Skin epidermis (tissue), 12 donors: ENCODE measurements around the gene LSG1.
A peak's percentile ranks its signal among the peaks of the same experiment; 100 is the strongest.

ENCODE experiments used
- H3K27ac ChIP-seq, 21 experiments: fragments of 200-600 bp; sonication (generic) in 11 of 21; one replicate each; pipeline ENCODE4 v1.5.0; 2020; ENCODE audit warnings: mild to moderate bottlenecking in 3 of 21, inconsistent platforms in 2 of 21, moderate library complexity in 2 of 21
- H3K4me3 ChIP-seq, 7 experiments: fragments of 200-600 bp; sonication (generic) in 2 of 7; one replicate each; pipeline ENCODE4 v1.5.0; 2020; ENCODE audit warnings: inconsistent platforms in 2 of 7, mild to moderate bottlenecking in 2 of 7, moderate library complexity in 1 of 7

LSG1 gene

DNA sequence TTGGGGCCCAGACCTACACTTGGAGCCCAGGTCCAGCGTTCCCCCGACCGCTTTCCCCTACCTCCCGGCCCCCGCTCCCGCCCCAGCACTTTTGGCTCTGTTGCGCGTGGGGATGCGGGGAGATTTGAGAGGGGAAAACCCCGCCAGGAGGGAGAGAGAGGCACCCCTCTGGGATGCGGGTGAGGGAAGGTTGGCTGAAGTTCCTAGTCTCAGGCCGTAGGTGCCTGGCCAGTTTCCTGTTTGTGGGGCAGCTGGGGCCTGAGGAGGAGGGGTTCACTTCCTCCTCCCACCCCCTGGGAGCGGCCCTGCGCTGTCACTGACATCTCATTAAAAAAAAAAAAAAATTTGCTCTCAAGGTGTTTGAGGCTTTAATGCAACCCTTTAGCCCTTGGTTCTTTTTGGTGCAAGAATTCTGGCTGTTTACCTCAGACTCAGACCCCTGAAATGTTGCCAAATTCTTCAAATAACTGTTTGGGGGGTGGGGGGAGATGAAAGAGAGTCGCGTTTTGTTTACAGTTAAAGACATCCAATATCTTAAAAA, 16.3 kb upstream of the LSG1 start:
- Histone ChIP-seq H3K27ac (peak overlapping the region; percentile 2 to 94 (median 80)), H3K4me3 (peak overlapping the region; percentile 59 to 75 (median 71))

DNA sequence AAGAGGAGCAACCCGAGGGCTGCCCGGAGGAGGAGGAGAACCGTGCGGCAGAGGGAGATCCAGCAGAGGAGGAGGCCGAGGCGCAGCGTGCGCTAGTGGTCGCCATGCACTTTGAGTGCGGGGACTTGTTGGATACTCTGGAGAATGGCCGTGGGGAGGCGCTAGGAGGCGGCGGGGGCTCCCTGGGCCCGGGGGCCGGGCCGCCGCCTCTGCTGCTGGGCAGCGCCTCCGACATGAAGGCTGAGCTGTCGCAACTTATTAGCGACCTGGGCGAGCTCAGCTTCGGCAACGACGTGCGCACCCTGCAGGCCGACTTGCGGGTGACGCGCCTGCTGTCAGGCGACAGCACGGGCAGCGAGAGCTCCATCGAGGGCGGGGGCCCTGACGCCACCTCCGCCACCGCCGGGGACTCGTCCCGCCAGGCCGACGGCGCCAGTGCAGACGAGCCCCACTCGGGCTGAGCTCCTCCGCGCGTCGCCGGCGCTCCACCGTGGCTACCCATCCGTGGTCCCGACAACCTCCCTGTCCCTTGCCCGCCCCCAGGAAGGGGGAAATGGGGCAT, 15.7 kb upstream of the LSG1 start:
- Histone ChIP-seq H3K27ac (peak overlapping the region; percentile 2 to 94 (median 80)), H3K4me3 (peak overlapping the region; percentile 59 to 75 (median 71))

DNA sequence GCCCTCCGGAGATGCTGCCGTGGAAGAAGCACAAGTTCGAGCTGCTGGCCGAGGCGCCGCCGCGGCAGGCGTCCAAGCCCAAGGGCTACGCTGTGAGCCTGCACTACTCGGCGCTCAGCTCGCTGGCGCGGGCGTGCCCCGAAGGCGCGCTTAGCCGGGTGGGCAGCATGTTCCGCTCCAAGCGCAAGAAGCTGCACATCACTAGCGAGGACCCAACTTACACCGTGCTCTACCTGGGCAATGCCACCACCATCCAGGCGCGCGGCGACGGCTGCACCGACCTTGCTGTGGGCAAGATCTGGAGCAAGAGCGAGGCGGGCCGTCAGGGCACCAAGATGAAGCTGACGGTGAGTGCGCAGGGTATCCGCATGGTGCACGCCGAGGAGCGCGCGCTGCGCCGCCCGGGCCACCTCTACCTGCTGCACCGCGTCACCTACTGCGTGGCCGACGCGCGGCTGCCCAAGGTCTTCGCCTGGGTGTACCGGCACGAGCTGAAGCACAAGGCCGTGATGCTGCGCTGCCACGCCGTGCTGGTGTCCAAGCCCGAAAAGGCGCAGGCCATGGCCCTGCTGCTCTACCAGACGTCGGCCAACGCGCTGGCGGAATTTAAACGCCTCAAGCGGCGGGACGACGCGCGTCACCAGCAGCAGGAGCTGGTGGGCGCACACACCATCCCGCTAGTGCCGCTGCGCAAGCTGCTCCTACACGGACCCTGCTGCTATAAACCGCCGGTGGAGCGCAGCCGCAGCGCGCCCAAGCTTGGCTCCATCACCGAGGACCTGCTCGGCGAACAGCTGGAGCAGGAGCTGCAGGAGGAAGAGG, 15.0 kb upstream of the LSG1 start:
- H3K27ac ChIP-seq = peak overlapping the region in 19 of 21 experiments; percentile 2 to 94 (median 80)
- H3K4me3 ChIP-seq = peak overlapping the region; percentile 59 to 75 (median 71)

DNA sequence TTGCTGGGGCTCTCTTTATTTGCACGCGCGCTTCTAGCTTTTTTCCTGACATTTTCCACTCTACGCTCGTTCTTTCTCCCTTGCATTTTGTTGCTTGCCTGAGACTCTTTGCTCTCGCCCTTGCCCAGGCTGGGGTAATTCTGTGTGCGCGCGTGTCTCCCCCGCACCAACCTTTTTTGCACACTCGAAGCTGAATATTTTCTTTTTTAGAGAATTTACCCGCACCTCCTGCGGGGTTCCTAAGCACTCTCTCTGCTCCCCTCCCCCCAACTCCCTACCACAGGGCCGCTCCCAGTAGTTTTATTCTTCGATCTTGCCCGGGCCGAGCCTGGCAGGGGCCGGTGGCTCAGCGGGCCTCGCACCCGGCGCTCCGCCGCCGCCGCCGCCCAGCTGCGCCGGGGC, 14.4 kb upstream of the LSG1 start:
- Histone ChIP-seq H3K27ac (peak overlapping the region in 20 of 21 experiments; percentile 71 to 94 (median 82)), H3K4me3 (peak overlapping the region; percentile 59 to 75 (median 71))

DNA sequence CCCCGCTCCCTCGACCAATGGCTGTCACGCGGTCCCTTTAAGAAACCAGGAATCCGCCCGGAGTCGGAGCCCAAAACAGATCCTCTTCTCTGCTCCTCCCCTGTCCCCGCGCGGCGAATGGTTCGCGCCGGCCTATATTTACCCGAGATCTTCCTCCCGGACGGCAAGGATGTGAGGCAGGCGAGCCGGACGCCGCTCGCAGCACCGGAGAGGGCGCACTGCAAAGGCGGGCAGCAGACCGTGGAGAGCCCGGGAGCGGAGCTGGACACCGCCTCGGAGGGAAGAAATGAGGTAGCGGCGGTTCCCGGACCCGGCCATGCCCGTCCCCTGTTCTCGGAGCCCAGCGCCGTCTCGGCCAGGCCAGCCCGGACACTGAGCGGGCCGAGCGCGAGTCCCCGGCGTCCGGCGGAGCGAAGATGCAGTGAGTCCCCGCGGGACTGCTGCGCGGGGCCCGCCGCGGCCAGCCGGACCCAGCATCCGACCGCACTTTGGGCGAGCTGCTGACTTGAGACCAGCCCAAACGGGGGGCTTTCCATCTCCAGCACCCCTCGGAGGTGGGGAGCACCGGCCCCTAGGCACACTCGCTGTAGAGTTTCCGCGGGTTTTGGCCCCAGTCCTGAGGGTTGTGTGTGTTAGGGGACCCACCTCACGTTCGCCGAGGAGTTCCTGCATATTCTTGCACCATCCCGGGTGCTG, 13.9 kb upstream of the LSG1 start, which contains the start of gene FAM43A:
TSS of gene FAM43A (plus strand) at position 166 of the 696 bp plus-strand sequence. CDS start 944 bp downstream, outside the sequence.
- H3K27ac ChIP-seq = peak within 1 kb of the TSS in 20 of 21 experiments; percentile 71 to 94 (median 82)
- H3K4me3 ChIP-seq = peak within 1 kb of the TSS; percentile 59 to 75 (median 71)

DNA sequence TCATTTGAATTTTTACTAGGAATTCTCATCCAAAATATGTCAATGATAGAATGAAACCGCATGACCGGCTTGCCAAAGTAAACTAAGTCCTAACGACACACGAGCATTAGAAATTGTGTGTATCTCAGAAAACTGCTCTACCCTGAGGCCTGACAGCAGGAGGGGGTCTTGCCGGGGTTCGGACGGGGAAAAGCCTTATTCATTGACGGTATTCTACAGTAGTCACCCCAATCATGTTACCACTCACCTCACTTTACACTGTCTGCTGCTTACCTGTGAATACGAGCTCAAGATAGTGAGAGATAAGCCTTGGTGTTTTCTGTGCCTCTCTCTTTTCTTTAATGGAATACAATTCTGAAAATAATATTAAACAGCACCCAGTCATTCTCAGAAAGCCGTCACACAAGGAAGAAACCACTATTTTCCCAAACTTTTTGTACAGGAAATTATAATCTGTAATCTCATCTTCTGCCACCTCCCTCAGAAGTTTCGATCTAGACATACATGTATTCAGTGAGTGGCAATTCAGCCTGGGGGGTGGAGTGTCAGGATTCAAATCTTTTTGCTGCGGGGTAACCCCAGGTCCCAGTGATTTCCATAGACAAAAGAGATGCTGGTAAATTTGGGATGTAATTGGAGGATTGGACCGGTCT, 13.2 kb upstream of the LSG1 start:
- Histone ChIP-seq H3K27ac (peak overlapping the region in 17 of 21 experiments; percentile 71 to 94 (median 82)), H3K4me3 (peak overlapping the region; percentile 59 to 75 (median 71))

DNA sequence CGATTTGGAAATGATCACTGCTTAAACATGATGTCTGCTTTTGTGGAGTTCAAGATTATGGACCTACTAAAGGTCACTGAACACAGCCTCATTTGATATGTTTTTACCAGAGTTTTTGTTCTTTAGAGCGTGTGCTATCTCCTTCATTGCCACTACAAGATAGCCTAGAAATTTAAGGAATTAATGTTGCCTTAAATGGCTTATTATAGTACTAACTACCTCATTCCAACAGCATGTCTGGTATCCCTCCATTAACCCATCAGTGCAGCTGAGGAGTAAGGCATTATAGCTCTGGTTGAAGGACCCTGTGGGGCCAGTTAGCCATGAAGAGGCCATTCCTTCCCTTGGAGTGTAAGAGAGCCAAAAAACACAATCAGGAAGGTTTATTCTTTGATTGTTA, 11.4 kb upstream of the LSG1 start:
- Histone ChIP-seq H3K27ac (peak overlapping the region in 11 of 21 experiments; percentile 9 to 62 (median 48)), H3K4me3 (no peak overlapping the region)

DNA sequence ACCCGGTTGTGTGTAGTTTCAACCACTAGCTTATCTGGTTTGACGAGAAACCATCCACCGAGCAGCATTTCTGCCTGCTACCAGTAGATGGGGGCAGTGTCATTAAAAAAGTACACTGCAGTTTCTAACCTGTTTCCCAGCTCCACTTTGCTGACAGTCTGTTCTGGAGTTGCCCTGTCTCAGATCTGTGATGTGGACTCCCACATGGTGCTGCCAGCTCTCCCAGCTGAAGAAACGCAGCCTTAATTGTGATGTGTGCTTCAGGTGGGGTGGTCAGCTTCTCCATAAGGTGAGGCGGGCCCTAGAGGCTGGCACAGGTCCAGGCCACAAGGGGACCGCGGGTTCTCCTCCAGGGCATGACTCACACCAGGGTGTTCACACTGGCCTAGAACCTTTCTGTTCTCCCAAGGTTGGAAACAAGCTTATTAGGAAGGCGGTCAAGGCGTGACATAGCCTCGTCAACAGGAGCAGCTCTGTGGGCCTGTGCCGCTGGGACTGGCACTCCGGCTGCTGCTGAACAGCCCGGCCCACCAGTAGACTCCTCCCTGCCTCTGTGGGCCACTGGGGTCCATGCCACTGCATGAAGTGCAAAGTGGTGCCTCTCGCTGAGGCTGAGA, 10.8 kb upstream of the LSG1 start:
- Histone ChIP-seq H3K4me3 (no peak overlapping the region), H3K27ac (peak overlapping the region in 12 of 21 experiments; percentile 9 to 62 (median 44))

DNA sequence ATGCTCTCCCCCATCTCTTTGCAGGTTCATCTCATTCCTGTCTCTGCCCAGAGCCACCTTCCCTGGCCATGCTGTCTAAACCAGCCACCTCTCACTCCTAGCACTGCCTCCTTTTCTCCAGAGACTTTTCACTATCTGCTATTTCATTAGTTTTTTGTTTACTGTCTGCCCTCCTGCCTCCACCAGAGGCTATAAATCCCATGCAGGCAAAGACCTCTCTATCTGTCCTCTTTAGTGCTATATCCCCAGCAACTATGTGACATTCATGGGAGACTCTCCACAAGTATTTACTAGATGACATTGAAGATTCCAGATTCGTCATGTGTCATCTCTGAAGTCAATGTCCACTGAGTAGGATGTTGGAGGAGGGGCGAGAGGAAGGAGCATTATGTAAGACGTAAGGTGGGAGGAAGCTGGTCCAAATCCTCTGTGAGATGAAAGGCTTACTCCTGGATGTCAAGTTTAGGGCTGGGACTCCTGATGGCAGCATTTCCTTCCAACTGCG, 10.2 kb upstream of the LSG1 start:
- Histone ChIP-seq H3K27ac (peak overlapping the region in 4 of 21 experiments; percentile 18 to 52 (median 44)), H3K4me3 (no peak overlapping the region)

DNA sequence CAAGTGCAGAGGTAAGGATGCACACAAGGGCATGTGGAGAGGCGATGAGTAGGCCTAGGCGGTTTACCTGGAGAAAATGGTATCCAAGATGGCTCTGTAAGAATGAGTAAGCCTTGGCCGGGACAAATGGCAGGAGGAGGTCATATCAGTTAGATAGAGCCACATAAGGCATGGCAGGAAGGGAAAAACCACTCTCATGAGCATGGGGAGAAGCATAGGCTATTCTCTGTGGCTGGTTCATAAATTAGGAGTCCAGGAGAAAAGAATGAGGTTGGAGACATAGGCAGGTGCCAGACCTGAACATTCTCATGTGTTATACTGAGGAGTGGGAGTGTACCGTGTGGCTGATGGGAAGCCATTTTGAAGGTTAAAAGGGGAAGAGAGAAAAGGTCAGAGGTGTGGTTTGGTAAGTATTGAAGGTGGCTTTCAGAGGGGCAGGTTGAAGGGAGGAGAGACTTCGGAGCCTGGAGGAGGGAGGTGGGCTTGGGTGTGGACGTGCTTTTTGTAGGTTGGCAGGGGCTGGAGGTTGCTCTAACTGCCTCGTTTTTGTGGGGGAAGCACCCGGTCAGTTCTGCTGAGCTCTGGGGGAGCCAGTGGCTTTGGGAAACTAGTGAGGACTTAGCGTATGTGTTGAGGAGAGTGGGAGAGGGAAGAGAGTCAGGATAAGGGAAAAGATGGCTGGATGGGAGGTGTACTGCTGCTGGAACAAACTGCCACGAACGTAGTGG, 9.1 kb upstream of the LSG1 start:
- Histone ChIP-seq H3K4me3 (no peak overlapping the region), H3K27ac (no peak overlapping the region)

DNA sequence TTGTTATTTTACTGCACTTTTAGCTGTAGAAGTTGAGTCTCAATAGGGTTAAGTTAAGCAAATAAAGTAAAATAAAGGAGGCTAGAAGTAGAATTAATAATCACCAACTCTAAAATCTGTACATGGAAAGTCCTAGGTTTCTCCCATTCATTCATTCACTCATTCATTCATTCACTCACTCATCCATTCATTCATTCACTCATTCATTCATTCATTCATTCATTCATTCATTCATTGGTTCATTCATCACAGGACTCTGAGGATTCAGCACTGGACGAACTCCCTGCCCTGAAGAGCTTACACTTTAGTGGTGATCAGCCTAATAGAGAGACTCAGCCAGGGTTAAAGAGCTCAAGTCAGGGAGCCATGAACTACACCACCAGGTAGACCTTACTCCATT, 4.5 kb upstream of the LSG1 start:
- Histone ChIP-seq H3K4me3 (no peak overlapping the region), H3K27ac (no peak overlapping the region)

DNA sequence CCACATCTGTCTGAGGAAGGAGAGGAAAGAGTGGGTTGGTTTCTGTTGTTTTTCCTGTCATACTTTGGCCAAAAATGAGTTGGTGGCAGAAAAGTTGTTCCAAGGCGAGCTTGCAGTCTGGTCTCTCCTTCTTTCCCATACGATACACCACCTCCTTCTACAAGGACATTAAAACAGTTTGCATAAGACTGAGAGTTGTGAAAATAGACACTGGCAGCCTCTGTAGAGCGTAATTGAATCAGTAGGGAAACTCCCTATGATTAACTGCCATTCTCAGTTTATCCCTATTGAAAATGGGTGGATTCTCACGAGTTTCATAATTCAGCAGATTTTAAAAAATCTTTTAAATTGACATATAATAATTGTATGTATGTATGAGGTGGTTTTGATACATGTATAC, 3.7 kb upstream of the LSG1 start:
- peak overlapping the region in 16 of 21 experiments; percentile 4 to 85 (median 62) for H3K27ac ChIP-seq

DNA sequence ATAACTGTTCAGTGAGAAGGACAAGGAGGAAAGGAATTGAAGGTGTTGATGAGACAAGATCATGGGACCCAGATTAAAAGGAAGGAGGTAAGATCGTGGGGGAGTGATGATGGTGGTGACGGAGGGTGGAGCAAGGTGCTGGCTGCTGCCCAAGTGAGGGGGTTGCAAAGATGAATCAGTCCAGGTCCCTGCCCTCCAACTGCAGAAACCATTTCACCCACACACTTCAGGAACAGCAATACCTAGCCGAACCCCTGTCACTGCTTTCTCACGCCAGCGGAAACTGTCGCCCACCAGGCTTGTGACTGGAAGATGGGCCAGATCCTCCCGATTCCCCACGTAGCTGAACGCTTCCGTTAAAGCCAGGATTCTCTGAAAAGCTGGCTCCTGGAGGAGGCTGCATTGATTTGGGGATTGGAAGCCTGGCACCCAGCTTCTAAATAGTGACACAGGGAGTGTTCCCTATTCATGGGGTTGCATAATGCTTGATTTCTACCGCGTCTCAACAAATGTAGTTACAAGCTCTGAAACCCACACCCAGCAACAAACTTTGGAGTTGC, 3.2 kb upstream of the LSG1 start:
- Histone ChIP-seq H3K4me3 (no peak overlapping the region), H3K27ac (peak overlapping the region in 16 of 21 experiments; percentile 4 to 85 (median 62))

More for the DNA sequence above, 3.7 kb upstream of the LSG1 start:
- H3K4me3 ChIP-seq = no peak overlapping the region

DNA sequence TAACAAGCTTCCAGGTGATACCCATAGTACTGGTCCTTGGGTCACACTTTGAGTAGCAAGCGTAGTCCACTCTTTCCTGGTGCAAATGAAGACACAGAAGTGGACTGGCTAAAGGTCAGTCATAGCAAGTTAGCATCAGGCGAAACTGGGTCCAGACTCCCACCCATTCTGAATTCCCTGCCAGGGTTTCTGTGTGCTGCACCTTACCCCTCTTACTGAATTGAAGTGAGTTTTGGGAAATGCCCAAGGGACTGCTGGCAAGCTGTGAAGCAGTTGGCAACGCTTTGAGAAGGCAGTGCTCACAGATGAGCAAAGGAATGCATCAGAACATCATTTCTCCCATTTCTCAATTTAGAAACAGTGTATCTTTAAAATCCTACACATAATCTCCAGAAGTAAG, 1.8 kb upstream of the LSG1 start:
- Histone ChIP-seq H3K4me3 (no peak overlapping the region), H3K27ac (peak overlapping the region in 5 of 21 experiments; percentile 1 to 95 (median 37))

DNA sequence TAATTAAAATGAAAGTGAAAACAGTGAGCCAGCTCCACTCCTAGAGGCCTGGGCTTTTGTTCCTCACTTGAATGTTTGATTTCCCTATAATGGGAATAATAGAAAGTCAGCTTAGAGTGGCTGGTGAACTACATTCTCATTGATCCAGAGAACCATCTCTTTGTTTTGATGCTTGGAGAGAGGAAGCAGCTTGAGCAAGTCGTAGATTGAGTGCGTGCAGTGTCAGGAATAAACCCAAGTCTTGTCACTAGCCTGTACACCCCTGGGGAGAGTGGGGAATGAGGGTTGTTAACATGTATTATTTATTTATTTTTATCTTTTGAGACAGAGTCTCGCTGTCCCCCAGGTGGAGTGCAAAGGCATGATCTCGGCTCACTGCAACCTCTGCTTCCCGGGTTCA, 885 bp upstream of the LSG1 start:
- peak overlapping the region; percentile 73 to 99 (median 96) for H3K27ac ChIP-seq
- peak overlapping the region; percentile 75 to 98 (median 88) for H3K4me3 ChIP-seq

DNA sequence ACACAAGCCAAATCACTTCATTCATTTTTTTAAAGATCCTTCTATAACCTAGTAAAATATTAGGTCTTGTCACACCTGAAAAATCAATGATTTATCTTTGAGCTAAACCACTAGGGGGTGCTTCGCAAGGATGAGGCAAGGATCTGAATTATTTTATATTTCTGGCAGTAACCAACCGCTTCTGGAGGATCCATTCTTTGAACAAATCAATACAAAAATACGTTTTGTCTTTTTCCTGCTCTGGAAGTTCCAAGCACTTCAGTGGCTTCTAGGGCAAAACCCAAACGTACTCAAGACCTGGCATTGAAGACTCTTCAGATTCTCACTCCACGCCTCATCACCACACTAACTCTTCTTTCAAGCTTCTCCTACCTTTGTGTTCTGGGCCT, 486 bp downstream of the LSG1 start:
- H3K27ac ChIP-seq = peak overlapping the region; percentile 73 to 99 (median 96)
- H3K4me3 ChIP-seq = peak overlapping the region; percentile 75 to 98 (median 88)

DNA sequence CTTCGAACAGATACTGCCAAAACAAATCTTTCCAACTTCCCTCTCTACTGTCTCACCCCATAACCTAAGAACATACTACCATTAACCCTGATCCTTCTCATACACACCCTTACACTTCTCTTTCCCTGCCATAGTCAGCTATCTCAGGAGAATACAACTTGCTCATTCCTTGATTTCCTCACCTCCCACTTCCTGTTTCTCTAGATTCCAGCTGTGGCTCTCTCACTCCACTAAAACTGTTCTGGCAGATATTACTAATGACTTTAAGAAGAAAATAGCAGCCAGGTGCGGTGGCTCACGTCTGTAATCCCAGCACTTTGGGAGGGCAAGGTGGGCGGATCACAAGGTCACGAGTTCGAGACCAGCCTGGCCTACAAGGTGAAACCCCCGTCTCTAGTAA, 4.6 kb downstream of the LSG1 start:
- Histone ChIP-seq H3K4me3 (no peak overlapping the region), H3K27ac (no peak overlapping the region)

DNA sequence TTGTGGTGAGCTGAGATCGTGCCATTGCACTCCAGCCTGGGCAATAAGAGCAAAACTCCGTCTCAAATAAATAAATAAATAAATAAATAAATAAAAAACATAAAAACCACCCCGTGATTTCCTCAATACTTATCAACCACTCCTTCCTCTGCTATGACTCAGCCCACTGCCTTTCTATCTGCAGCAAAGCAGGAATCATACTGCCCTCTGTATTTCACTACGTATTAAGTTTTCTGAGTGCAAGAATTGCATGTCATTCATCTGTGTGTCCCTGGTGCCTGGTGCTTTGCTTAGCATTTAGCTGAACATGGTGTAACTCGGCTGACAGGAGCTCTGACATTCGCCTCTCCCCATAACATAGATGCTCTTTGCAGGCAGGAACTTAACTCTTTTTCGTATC, 7.1 kb downstream of the LSG1 start:
- Histone ChIP-seq H3K27ac (no peak overlapping the region), H3K4me3 (no peak overlapping the region)
